ENCODE data around the gene IMPA2.

IMPA2 gene

DNA sequence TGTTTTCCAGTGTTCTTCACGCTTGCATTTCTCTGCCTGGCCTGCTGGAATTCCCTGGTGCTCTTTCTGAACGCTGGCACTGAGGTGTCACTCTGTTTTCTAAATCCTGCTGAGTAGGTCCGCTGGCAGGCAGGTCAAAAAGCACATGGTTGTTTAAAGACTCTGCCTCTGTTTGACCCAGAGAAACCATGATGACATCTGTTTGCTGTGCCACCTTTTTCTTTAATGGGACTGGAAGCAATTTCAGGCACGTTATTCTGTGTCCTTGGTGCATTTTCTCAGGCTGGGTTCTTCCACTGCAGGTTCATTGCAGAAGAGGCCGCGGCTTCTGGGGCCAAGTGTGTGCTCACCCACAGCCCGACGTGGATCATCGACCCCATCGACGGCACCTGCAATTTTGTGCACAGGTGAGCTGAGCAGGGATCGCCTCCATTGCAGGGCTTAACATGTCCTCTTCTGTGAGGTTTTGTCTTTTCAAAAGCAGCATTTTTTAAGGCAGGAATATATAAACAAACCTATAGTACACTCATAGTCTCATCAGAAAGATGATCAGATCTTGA, 28.4 kb downstream of the IMPA2 start:
- DNase-seq: no peak

DNA sequence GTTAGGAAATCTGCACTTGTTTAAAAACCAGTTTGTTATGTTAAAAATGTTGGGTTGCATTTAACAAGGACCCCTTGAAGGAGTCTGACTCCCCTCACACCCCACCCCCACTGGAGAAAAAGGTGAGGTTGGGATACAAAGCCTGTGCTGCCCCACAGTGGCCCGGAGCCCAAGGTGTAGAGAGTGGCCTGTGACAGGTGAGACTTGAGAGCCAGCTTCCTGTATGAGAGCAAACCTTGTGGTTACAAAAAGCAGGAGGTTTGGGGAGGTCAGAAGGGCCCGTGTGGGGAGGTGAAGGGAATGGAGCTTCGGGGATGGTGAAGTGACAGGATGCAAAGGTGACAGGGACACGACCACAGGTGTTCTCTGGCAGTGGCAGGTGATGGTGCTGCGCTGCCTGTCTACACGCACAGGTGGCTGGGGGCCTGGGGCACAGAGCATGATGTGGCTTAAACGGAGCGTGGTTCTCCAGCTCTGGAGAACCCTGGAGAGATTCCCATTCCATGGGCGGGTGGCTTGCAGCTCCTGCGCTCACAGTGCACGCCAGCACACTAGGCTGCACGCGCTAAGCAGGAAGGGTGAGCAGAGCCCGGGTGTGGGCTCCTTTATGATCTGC, 29.0 kb downstream of the IMPA2 start:
- no peak for DNase-seq

DNA sequence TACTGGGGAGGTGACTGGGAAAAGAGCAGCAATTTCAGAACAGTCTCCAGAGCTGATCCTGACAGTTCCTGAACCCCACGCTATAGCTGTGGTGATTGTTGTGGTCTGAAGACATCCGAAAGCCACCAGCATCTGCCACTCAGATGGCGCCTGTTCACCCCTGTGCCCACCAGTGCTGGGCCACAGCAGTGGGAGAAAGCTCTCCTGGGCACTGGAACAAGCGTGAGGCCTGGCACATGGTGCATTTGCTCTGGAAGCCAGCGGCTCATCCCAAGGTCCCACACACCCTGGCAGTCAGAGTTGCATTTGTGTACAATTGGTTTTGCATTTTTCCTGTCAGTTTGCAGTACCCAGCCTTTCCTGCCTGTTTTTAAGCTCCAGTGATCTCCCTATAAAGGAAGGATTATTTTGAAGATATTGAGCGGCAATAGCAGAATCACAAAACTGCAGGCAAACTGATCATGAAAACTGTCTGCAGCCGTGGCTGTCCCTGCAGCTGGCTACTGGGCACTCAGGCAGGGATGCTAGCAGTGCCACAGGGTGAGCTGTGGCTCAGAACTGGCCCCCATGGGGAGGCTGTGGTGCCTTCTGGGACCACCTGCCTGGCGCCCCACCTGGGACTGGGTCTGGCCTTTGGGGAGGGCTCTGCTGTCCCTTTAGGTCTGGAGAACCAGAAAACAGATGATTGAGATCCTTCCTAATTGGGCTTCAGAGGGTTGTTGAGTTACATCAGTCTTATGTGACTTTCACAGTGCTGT, 30.1 kb downstream of the IMPA2 start:
- DNase-seq: no peak

- no peak for DNase-seq
These were observed 30.7 kb downstream of the IMPA2 start for GRCh38 chr18:12011957-12012549.

GRCh38 chr18:12012697-12013096, 31.4 kb downstream of the IMPA2 start:
- no peak for DNase-seq

DNA sequence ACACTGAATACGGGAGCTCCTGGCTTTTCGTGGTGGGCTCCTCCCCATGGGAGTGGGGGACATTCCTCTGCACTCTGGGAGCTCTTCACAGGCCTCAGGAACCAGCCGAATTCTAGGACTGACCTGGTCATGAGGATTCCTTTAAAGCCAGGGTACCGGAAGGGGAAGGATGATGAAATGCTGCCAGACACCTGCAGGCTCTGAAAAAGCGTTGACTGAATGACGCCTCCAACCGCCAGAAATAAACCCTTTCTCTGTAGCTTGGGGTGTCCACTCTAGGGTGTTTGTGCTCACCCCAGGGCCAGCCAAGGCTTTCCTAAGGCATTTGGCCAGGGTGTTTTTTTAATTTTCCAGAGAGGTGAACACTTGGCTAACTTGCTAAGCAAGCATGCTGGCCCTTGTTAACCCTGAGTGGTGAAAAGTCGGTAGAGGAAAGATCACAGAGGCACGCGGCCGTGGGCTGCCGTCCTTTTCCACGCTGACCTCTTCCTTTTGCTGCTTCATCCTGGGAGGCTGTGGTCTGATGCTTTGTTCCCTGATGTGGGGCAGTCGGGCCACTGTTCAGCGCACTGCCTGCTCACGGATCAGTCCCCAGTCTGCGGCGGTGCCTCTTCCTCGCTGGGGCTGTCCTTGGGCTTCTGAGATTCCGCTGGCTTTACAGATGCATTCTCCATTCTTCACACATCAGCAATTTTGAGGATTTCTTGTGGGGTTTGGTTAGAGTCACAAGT, 32.0 kb downstream of the IMPA2 start:
- no peak for DNase-seq

GRCh38 chr18:12014086-12014485, 32.8 kb downstream of the IMPA2 start:
- DNase-seq: no peak

GRCh38 chr18:12014521-12015415, 33.5 kb downstream of the IMPA2 start:
- no peak for DNase-seq

DNA sequence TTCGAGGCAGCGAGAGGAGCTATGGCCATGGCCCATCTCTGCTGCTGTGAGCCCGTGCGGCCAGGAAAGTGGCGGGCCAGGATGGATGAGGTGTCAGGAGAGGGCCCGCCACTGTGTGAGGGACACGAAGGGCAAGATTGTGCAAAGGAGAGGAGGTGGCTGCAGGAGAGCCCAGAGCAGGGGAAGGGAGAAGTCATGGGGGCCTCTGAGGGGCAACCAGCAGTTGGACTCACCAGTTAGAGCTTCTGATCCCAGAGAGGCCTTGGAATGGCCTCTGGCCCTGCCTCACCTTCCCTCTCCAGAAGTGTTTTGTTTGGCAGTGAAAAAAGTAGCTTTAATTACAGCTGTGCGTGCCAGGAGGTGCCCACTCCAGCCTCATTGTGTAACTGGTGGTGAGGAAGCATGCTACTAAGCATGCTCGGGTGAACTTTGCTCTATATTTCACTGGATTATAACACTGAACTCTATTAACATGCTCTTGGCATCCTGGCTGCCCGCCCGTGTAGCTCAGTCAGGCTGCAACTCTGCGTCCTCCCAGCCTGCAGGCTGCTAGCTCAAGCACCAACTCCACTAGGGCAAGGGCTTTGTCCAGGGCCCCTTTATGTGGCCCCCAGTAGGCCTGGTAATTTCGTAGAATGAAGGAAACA, 34.2 kb downstream of the IMPA2 start:
- no peak for DNase-seq

- no peak for DNase-seq
These were observed 35.8 kb downstream of the IMPA2 start for GRCh38 chr18:12017081-12017480.

DNA sequence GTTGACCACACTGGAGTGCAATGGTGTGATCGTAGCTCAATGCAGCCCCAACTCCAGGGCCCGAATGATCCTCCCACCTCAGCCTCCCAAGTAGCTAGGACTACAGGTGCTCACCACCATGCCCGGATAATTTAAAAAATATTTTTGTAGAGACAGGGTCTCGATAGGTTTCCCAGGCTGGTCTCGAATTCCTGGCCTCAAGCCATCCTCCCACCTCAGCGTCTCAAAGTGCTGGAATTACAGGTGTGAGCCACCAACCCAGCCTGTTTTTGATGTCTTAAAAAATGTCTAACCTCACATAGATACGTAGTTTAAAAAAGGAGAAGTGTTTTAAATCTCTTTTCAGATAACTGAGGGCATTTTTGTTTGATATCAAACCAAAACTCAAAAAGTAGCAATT, 37.6 kb downstream of the IMPA2 start:
- no peak for DNase-seq

GRCh38 chr18:12021077-12021476, 39.8 kb downstream of the IMPA2 start:
- no peak for DNase-seq

- DNase-seq: no peak
These were observed 40.3 kb downstream of the IMPA2 start for GRCh38 chr18:12021596-12021995.

DNA sequence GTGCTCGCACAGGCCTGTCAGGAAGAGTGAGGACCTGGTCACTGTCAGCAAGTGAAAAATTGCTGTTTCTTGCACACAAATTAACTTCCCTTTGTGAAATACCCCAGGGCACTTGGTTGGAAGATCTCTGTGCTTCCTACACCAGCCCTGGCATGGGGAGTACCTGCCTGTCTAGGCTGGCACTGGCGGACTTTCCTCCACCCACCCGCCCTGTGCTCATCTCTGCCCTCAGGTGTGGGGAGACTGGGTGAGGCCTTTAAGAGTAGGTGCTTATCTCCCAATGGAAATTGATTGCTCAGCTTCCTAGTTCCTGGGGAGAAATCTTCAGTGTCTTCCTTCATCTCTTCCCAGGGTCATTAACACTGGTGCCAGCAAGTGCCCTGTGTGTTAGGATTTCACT, 42.1 kb downstream of the IMPA2 start:
- no peak for DNase-seq

DNA sequence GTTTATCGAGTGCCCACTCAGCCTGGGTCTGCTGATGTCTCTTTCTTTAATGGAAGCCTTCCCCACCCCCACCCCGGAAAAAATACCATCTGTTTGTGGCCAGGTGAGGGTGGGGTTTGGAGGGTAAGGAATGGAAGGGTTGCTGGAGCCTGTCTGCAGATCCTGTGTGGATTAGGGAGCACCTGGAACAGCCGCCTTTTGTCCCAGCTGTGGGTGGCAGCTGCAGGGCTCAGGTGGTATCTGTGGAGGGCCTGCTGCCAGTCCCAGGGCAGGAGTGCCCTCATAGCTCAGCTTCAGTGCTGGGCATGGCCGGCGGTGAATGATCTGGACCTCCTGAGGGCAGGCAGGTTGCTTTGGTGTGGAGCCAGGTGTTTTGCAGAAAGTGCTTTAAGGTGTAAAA, 45.3 kb downstream of the IMPA2 start:
- no peak for DNase-seq

GRCh38 chr18:12027046-12027445, 45.7 kb downstream of the IMPA2 start:
- DNase-seq: no peak

- DNase-seq: no peak
These were observed 46.2 kb downstream of the IMPA2 start for GRCh38 chr18:12027480-12027879.

DNA sequence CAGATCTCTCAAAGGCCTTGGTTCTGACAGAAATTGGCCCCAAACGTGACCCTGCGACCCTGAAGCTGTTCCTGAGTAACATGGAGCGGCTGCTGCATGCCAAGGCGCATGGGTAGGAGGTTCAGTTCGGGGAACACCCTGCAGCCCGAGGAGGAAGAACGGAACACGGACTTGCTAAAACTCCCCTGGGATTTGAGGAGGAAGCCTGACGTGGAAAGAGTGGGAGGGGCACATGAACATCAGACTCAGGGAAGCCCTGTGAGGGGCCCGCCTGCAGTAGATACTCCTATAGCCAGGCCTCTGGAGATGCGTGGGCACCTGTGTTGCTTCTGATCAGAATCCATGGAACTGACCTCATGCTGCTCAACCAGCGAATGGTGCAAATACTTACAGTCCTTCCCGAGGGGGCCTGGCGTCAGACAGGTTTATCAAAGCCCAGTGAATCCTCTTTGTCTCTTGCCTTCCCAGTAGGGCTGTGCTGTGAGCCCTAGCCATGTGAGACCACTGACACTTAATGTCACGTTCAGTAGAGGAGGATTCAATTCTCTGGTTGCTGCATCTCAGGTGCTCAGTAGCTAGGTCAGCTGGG, 46.8 kb downstream of the IMPA2 start:
- DNase-seq: no peak

- DNase-seq: no peak
These were observed 47.4 kb downstream of the IMPA2 start for GRCh38 chr18:12028674-12029073.

- no peak for DNase-seq
These were observed 48.7 kb downstream of the IMPA2 start for GRCh38 chr18:12029786-12030584.

DNA sequence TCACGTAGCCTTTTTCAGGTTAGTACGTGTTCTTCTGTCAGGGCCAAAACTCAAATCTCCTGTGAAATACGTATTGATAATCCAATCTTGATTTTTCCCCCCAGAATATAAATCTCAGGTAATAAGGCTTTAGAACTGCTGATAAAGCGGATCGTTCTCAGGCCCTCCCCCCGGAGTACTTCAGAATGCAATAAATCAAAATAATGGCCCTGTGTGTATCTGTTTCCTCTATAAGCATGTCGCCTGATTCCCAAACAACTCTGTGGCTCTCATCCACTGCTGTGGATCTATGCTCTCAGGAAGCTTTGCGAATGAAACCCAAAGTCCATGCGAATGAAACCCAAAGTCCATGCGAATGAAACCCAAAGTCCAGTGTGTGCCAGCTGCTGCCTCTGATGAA, 49.4 kb downstream of the IMPA2 start:
- no peak for DNase-seq

Measured in CD4-positive, alpha-beta T cell treated with Interleukin-4 for 4 hours (primary cell).